DOHH2 (cell line): Measurements from ENCODE around the gene NGEF.

ENCODE experiments used
- H3F3A ChIP-seq: fragments of 200-600 bp; sonication (generic), shearing (Covaris generic); 2 replicates; pipeline ENCODE4 v1.6.0; 2016; ENCODE audit warnings: antibody characterized with exemption, mild to moderate bottlenecking; ENCODE audit not compliant: control insufficient read depth, insufficient read depth
- H3K27ac ChIP-seq: fragments of 200-600 bp; sonication (generic); 2 replicates; pipeline ENCODE4 v1.5.1; 2014; ENCODE audit warnings: low read depth, mild to moderate bottlenecking, low read length, moderate library complexity
- H3K27me3 ChIP-seq: fragments of 200-600 bp; sonication (generic); 2 replicates; pipeline ENCODE4 v1.6.1; 2014; ENCODE audit warnings: mild to moderate bottlenecking, low read length, mixed read lengths; ENCODE audit not compliant: control insufficient read depth
- H3K36me3 ChIP-seq: fragments of 200-600 bp; sonication (generic); 2 replicates; pipeline ENCODE4 v1.6.1; 2014; ENCODE audit warnings: mild to moderate bottlenecking, low read length, moderate library complexity, mixed read lengths; ENCODE audit not compliant: control insufficient read depth
- H3K4me1 ChIP-seq: fragments of 200-600 bp; sonication (generic); 2 replicates; pipeline ENCODE4 v1.6.1; 2014; ENCODE audit warnings: mild to moderate bottlenecking, low read length, mixed read lengths; ENCODE audit not compliant: control insufficient read depth
- H3K4me2 ChIP-seq: fragments of 200-600 bp; sonication (generic); 2 replicates; pipeline ENCODE4 v1.6.0; 2014; ENCODE audit warnings: mild to moderate bottlenecking, low read length, moderate library complexity
- H3K4me3 ChIP-seq: fragments of 200-600 bp; sonication (generic); 2 replicates; pipeline ENCODE4 v1.5.1; 2014; ENCODE audit warnings: mild to moderate bottlenecking, low read length, mixed read lengths
- H3K79me2 ChIP-seq: fragments of 200-600 bp; sonication (generic); 2 replicates; pipeline ENCODE4 v1.6.1; 2014; ENCODE audit warnings: mild to moderate bottlenecking, low read length, mixed read lengths; ENCODE audit not compliant: control insufficient read depth
- H3K9me2 ChIP-seq: fragments of 200-600 bp; sonication (generic); replicated peaks from 2 replicates; pipeline ENCODE4 v1.6.1; 2014; ENCODE audit warnings: mild to moderate bottlenecking, low read length, mixed read lengths; ENCODE audit not compliant: control insufficient read depth
- H3K9me3 ChIP-seq: fragments of 200-600 bp; sonication (generic); 2 replicates; pipeline ENCODE4 v1.6.1; 2014; ENCODE audit warnings: antibody characterized with exemption, low read length, mixed read lengths; ENCODE audit not compliant: control insufficient read depth, insufficient read depth
- H4K20me1 ChIP-seq: fragments of 200-600 bp; sonication (generic); 2 replicates; pipeline ENCODE4 v1.6.0; 2014; ENCODE audit warnings: low read depth, mild to moderate bottlenecking, antibody characterized with exemption, low read length, moderate library complexity; ENCODE audit not compliant: control insufficient read depth, insufficient read depth
- EZH2phosphoT487 ChIP-seq: fragments of 200-600 bp; sonication (generic); IDR thresholded peaks from 2 replicates; pipeline ENCODE4 v1.6.1; 2017; ENCODE audit warnings: borderline replicate concordance, mild to moderate bottlenecking, antibody characterized with exemption, low read length, moderate library complexity, mixed read lengths
- TF ChIP-seq, protein P1 (sequence below): fragments of 200-600 bp; sonication (generic); IDR thresholded peaks from one replicate; pipeline ENCODE4 v1.5.1; 2014; ENCODE audit warnings: antibody characterized with exemption, mild to moderate bottlenecking, low read depth, low read length; ENCODE audit not compliant: poor library complexity, severe bottlenecking

NGEF gene

DNA sequence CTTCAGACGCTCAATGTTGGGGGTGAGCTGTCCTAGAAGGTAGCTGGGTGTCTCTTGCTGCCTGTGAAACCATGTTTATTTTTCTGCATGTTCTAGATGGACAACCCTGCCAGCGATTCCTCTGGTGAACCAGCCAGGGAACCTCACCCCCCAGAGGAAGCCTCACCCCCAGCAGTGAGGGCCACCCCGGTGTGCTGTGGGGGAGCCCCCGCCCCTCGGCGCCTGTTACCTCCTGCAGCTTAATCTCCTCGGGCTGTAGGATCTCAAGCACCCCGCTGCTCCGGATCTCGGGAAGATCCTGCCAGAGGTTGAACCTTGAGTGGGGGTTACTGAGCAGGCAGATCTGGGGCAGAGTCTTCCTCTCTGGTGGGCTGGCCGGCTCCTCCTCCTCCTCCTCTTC is 93.0 kb downstream of the NGEF start:
- Histone ChIP-seq H4K20me1 (no peaks in the 10 kb centered on the region), H3F3A (no peaks in the 10 kb centered on the region), H3K4me2 (no peak overlapping the region), H3K9me2 (no peaks in the 10 kb centered on the region), H3K4me1 (no peaks in the 10 kb centered on the region), H3K79me2 (no peaks in the 10 kb centered on the region), H3K27ac (no peak overlapping the region), H3K27me3 (0 out of 2 replicates have a peak, but pooled peaks cover 8% of the 10 kb centered on the region), H3K9me3 (no peaks in the 10 kb centered on the region), H3K36me3 (no peaks in the 10 kb centered on the region), H3K4me3 (no peak overlapping the region)
- no peak for TF ChIP-seq EZH2phosphoT487
- TF ChIP-seq, protein P1, sequence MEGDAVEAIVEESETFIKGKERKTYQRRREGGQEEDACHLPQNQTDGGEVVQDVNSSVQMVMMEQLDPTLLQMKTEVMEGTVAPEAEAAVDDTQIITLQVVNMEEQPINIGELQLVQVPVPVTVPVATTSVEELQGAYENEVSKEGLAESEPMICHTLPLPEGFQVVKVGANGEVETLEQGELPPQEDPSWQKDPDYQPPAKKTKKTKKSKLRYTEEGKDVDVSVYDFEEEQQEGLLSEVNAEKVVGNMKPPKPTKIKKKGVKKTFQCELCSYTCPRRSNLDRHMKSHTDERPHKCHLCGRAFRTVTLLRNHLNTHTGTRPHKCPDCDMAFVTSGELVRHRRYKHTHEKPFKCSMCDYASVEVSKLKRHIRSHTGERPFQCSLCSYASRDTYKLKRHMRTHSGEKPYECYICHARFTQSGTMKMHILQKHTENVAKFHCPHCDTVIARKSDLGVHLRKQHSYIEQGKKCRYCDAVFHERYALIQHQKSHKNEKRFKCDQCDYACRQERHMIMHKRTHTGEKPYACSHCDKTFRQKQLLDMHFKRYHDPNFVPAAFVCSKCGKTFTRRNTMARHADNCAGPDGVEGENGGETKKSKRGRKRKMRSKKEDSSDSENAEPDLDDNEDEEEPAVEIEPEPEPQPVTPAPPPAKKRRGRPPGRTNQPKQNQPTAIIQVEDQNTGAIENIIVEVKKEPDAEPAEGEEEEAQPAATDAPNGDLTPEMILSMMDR = no peak

DNA sequence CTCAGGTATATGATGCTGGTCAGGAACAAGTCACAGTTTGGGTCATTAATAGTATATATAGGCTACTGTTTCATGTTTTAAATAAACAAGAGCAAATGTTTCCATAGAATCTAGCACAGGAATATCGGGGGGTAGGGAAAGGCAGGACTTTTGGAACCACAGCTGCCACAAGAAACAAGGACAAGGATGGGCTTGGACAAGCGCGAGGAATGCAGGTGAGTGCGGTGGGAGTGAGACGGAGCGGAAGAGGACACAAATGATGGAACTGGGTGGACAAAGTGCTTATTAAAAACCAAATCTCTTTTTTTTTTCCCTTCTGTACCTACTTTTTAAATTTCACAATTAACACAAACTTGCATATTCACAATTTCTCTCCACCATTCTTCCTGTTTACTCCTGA is 93.9 kb downstream of the NGEF start:
- no peak overlapping the region for H3K4me2 ChIP-seq

DNA sequence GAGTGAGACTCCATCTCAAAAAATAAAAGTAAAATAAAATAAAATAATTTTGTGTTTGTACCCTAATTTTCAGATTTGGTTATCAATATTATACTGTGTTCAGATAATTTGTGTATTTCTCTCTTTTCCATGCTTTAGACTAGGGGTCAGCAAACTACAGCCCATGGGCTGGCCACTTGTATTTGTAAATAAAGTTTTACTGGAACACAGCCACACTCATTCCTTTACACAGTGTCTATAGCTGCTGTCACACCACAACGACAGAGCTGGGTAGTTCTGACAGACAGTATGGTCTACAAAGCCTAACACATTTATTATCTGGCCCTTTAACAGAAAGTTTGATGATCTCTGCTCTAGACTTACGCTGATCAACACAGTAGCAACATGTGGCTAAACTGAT is 99.2 kb downstream of the NGEF start:
- Histone ChIP-seq H3K27me3 (0 out of 2 replicates have a peak, but pooled peaks cover 3% of the 10 kb centered on the region), H3K27ac (no peak overlapping the region), H3K79me2 (no peaks in the 10 kb centered on the region), H3K36me3 (no peaks in the 10 kb centered on the region), H3K4me3 (no peak overlapping the region), H3K9me3 (peaks cover 6% of the 10 kb centered on the region; the same call in 1 of the 2 replicates), H4K20me1 (no peaks in the 10 kb centered on the region), H3K4me1 (no peaks in the 10 kb centered on the region), H3K4me2 (no peak overlapping the region), H3K9me2 (no peaks in the 10 kb centered on the region), H3F3A (no peaks in the 10 kb centered on the region)
- TF ChIP-seq, protein P1 = no peak
- no peak for TF ChIP-seq EZH2phosphoT487

More for the DNA sequence above, 93.9 kb downstream of the NGEF start:
- Histone ChIP-seq H3K9me3 (no peaks in the 10 kb centered on the region), H3K79me2 (no peaks in the 10 kb centered on the region), H4K20me1 (no peaks in the 10 kb centered on the region), H3K36me3 (no peaks in the 10 kb centered on the region), H3F3A (no peaks in the 10 kb centered on the region), H3K9me2 (no peaks in the 10 kb centered on the region), H3K27ac (no peak overlapping the region), H3K27me3 (0 out of 2 replicates have a peak, but pooled peaks cover 8% of the 10 kb centered on the region), H3K4me1 (no peaks in the 10 kb centered on the region), H3K4me3 (no peak overlapping the region)
- no peak for TF ChIP-seq EZH2phosphoT487
- TF ChIP-seq, protein P1 = no peak
